Type B pancreatic cell (in vitro differentiated cells): ENCODE results near the gene ALPK1. TPM values are rescaled to one million over a fixed set of nuclear protein-coding genes. Genes with fewer than 3 reads are reported as not detected.
"Not testable (repeated sequence)": the region's sequence is repeated elsewhere in the genome, so short reads cannot be mapped to it uniquely, and the experiment has no call there.

Experiments used
- DNase-seq: peaks from one replicate; pipeline ENCODE4 v3.0.0; 2021; ENCODE audit warnings: mixed read lengths; ENCODE audit not compliant: unreplicated experiment; ENCODE audit errors: extremely low spot score
- H3K27ac Mint-ChIP-seq: 2 replicates; pipeline ENCODE4 v1.8.0; 2021; ENCODE audit warnings: mild to moderate bottlenecking, mixed read lengths
- H3K27me3 Mint-ChIP-seq: 2 replicates; pipeline ENCODE4 v1.8.0; 2021; ENCODE audit warnings: mixed read lengths
- H3K36me3 Mint-ChIP-seq: 2 replicates; pipeline ENCODE4 v1.8.0; 2021; ENCODE audit warnings: mixed read lengths
- H3K4me1 Mint-ChIP-seq: one replicate; pipeline ENCODE4 v1.8.0; 2021; ENCODE audit warnings: mixed read lengths; ENCODE audit not compliant: unreplicated experiment
- H3K4me3 Mint-ChIP-seq: 2 replicates; pipeline ENCODE4 v1.8.0; 2021; ENCODE audit warnings: mild to moderate bottlenecking, mixed read lengths
- H3K9me3 Mint-ChIP-seq: 2 replicates; pipeline ENCODE4 v1.8.0; 2021; ENCODE audit warnings: mixed read lengths
- CTCF ChIP-seq: fragments of 200-600 bp; sonication (generic); conservative IDR thresholded peaks from 2 replicates; pipeline ENCODE4 v1.5.0; 2021; ENCODE audit warnings: antibody characterized with exemption, mild to moderate bottlenecking
- total RNA-seq: library from RNA; stranded (reverse); gene quantifications from 2 replicates; pipeline ENCODE4 v1.2.1, GENCODE V29; 2021; ENCODE audit warnings: low replicate concordance

ALPK1 gene
- total RNA-seq, 1 donor from 2014 or later = 6.7 TPM

- H3K27ac Mint-ChIP-seq = no peak overlapping the region
- peaks cover 5% of the 10 kb centered on the region for H3K9me3 Mint-ChIP-seq
- no peak for TF ChIP-seq CTCF
- no peaks in the 10 kb centered on the region for H3K36me3 Mint-ChIP-seq
- H3K27me3 Mint-ChIP-seq = peaks cover 5% of the 10 kb centered on the region
- H3K4me3 Mint-ChIP-seq = no peak overlapping the region
- DNase-seq = no peak
- H3K4me1 Mint-ChIP-seq = no peaks in the 10 kb centered on the region
Observed at GRCh38 chr4:112472318-112472717, 175.1 kb downstream of the ALPK1 start.

GRCh38 chr4:112473985-112474384 is 176.8 kb downstream of the ALPK1 start:
- H3K4me1 Mint-ChIP-seq = no peaks in the 10 kb centered on the region
- no peaks in the 10 kb centered on the region for H3K36me3 Mint-ChIP-seq

GRCh38 chr4:112485930-112486329 is 188.8 kb downstream of the ALPK1 start:
- DNase-seq = no peak
- Mint-ChIP-seq H3K4me1 (no peaks in the 10 kb centered on the region), H3K9me3 (peaks cover 9% of the 10 kb centered on the region), H3K27me3 (peaks cover 9% of the 10 kb centered on the region), H3K4me3 (no peak overlapping the region), H3K36me3 (no peaks in the 10 kb centered on the region), H3K27ac (no peak overlapping the region)
- no peak for TF ChIP-seq CTCF

More at GRCh38 chr4:112473985-112474384, 176.8 kb downstream of the ALPK1 start:
- Mint-ChIP-seq H3K4me3 (no peak overlapping the region), H3K9me3 (peaks cover 5% of the 10 kb centered on the region), H3K27me3 (peaks cover 13% of the 10 kb centered on the region), H3K27ac (no peak overlapping the region)
- no peak for DNase-seq
- no peak for TF ChIP-seq CTCF

GRCh38 chr4:112490808-112491207 is 193.6 kb downstream of the ALPK1 start:
- H3K27me3 Mint-ChIP-seq = peaks cover 14% of the 10 kb centered on the region
- not testable (repeated sequence) for H3K4me1 Mint-ChIP-seq, H3K9me3 Mint-ChIP-seq, H3K4me3 Mint-ChIP-seq, DNase-seq, H3K27ac Mint-ChIP-seq, H3K36me3 Mint-ChIP-seq

Other genes with a start within 250 kb of the ALPK1 start
- 0.70 and 1.3 TPM in 2 replicates for gene FAM241A, start 151.9 kb upstream of the ALPK1 start, total RNA-seq
- 14.5 and 18.9 TPM in 2 replicates for gene AP1AR, start 65.6 kb upstream of the ALPK1 start, total RNA-seq
- 13.7 and 15.6 TPM in 2 replicates for gene TIFA, start 11.5 kb upstream of the ALPK1 start, total RNA-seq
- 1.2 TPM in 1 of 2 replicates, not detected in the other for gene NEUROG2, start 218.8 kb downstream of the ALPK1 start, total RNA-seq